ENCODE results near the gene COL5A1. TPM values are rescaled to one million over a fixed set of nuclear protein-coding genes. Genes with fewer than 3 reads are reported as not detected.

COL5A1 gene
- total RNA-seq, 4 donors from 2014 or later: 4.9 to 97.4 (median 11.9) TPM

DNA sequence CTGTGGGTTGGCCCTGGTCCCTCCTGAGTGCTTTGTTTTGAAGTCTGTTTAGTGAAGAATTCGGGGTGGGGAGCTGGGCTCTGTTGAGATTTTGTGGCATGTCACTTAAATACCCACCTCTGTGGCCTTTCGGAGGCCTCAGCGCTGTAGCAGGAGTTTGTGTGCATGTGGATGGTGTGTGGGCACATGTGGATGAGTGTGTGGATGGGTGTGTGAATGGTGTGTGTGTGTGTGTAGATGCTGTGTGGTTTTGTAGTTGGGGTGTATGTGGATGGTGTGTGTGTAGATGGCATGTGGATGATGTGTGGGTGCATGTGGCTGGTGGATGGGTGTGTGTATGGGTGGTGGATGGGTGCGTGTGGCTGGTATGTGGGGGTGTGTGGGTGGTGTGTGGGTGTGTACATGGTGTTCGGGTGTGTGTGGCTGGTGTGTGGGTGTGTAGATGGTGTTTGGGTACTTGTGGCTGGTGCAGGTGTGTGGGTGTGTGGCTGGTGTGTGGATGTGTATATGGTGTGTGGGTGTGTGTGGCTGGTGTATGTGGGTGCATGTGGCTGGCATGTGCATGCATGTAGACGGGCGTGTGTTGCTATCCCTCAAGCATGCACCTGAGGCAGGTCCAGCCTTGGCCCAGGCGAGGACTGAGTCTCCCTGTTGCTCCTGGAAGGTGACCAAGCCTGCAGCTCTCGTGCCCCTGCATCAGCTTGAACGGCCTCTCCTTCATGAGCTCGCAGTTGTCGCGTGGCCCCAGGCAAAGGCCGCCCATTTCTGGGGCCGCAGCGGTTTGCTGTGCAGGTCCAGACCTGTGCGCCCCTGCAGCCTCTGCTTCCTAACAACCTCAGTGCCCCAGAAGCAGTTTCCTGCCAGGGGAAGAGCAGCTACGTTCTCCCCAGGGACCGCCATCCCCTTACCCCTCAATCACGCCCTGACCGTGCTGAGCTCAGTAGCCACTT, 185.0 kb downstream of the COL5A1 start:
- no peak for TF ChIP-seq POLR2A (IDR thresholded peaks at IDR 0.05)
- no peak for TF ChIP-seq CTCF (IDR thresholded peaks at IDR 0.05)
- no peak overlapping the region for H3K4me3 ChIP-seq
- H3K36me3 ChIP-seq: peaks cover 0 to 9% (median 0%) of the 10 kb centered on the region in 3 donors
- no peaks in the 10 kb centered on the region for H3K9me3 ChIP-seq
- no peaks in the 10 kb centered on the region for H3K27me3 ChIP-seq
- H3K4me1 ChIP-seq: no peaks in the 10 kb centered on the region
- no peak overlapping the region for H3K27ac ChIP-seq
- DNase-seq: no peak

DNA sequence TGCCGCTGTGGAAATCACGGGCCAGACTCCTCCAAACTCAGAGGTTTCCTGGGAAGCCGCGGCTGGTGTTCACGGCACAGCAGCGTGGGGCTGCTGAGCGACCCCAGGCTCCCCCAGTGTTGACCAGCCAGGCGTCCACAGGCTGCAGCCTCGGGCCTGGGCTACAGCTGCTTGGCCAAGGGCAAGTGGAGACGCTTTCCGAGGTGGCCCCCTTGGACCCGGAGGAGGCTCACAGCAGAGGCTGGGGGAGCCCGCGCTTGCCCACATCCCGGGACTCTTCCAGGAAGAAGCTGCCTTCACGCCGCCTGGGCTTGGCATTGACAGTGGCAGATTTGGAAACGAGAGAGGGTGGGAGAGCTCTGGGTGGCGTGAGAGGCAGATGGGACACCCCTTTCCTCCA, 186.0 kb downstream of the COL5A1 start:
- Histone ChIP-seq H3K36me3 (peaks cover 0 to 9% (median 0%) of the 10 kb centered on the region in 3 donors), H3K4me1 (no peaks in the 10 kb centered on the region), H3K27me3 (no peaks in the 10 kb centered on the region), H3K9me3 (no peaks in the 10 kb centered on the region), H3K27ac (no peak overlapping the region), H3K4me3 (no peak overlapping the region)
- TF ChIP-seq POLR2A (IDR thresholded peaks at IDR 0.05): no peak
- DNase-seq: no peak

DNA sequence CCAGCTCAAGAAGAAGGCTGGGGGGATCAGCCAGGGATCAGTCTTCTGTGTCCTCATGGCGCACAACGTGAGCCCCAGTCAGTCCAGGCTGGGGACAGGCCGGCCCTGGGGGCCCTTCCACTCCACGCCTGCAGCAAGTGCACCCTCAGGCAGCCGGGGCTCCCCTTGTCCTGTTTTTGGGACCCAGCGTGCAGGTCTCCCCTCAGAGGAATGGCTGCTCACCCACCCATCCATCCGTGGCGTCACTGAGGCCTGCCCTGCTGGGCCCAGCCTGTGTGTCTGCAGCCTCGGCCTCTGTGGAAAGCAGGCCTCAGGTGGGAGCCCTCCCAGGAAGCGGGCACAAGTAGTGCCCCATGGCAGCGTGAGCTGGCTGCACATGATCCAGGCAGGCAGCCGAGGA, 186.4 kb downstream of the COL5A1 start:
- TF ChIP-seq POLR2A (IDR thresholded peaks at IDR 0.05) (no peak), CTCF (IDR thresholded peaks at IDR 0.05) (no peak)
- no peaks in the 10 kb centered on the region for H3K27me3 ChIP-seq
- H3K36me3 ChIP-seq: peaks cover 0 to 9% (median 0%) of the 10 kb centered on the region in 3 donors
- H3K27ac ChIP-seq: no peak overlapping the region
- no peaks in the 10 kb centered on the region for H3K9me3 ChIP-seq
- H3K4me1 ChIP-seq: no peaks in the 10 kb centered on the region
- no peak for DNase-seq
- no peak overlapping the region for H3K4me3 ChIP-seq

DNA sequence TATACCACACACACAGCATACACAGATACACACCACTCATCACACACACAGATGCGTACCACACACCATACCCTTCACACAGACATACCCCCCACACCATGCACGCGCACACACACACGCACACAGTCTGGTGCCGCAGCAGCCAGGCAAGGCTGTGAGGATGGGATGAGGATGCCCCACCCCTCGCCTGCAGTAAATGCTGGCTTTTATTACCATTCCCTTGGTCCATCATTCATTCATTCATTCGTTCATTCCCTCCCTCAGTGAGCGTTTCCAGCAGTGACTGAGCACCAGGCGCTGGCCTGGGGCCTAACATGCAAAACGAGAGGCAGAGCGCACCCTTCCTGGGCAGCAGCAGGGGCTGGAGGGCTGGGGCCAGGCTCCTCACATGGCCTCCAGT, 187.3 kb downstream of the COL5A1 start:
- Histone ChIP-seq H3K27ac (no peak overlapping the region), H3K4me3 (no peak overlapping the region), H3K4me1 (no peaks in the 10 kb centered on the region), H3K9me3 (no peaks in the 10 kb centered on the region), H3K27me3 (no peaks in the 10 kb centered on the region), H3K36me3 (peaks cover 0 to 9% (median 0%) of the 10 kb centered on the region in 3 donors)
- DNase-seq: no peak
- TF ChIP-seq POLR2A (IDR thresholded peaks at IDR 0.05) (no peak), CTCF (IDR thresholded peaks at IDR 0.05) (no peak)

GRCh38 chr9:134829356-134829937, 187.8 kb downstream of the COL5A1 start:
- TF ChIP-seq POLR2A (IDR thresholded peaks at IDR 0.05) (no peak), CTCF (IDR thresholded peaks at IDR 0.05) (no peak)
- Histone ChIP-seq H3K4me1 (no peaks in the 10 kb centered on the region), H3K36me3 (peaks cover 0 to 9% (median 0%) of the 10 kb centered on the region in 3 donors), H3K9me3 (no peaks in the 10 kb centered on the region), H3K4me3 (no peak overlapping the region), H3K27me3 (no peaks in the 10 kb centered on the region), H3K27ac (no peak overlapping the region)
- no peak for DNase-seq

DNA sequence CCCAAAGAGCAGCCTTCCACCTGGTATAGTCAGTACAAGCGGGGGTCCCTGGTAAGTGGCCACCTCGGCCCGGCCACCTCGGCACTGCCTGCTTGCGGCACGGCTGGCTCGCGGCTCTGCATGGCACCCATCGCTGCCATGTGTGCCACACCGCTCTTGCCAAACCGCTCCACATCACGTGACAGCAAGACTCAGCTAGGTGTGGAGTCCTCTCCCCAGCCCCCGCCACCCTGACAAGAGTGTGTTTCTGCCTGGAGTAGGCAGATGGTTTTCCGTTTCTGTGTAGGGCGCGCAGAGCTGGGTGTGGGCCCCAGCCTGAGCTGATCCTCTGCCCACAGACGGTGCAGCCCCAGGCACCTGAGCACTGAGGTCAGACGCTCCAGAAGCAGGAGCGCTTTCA, 188.5 kb downstream of the COL5A1 start:
- Histone ChIP-seq H3K4me3 (no peak overlapping the region), H3K36me3 (peaks cover 0 to 4% (median 0%) of the 10 kb centered on the region in 3 donors), H3K27me3 (no peaks in the 10 kb centered on the region), H3K27ac (no peak overlapping the region), H3K9me3 (no peaks in the 10 kb centered on the region), H3K4me1 (no peaks in the 10 kb centered on the region)
- no peak for DNase-seq
- TF ChIP-seq POLR2A (IDR thresholded peaks at IDR 0.05) (no peak), CTCF (IDR thresholded peaks at IDR 0.05) (no peak)

Measured in Peyer's patch (tissue), 4 donors.